GM13976 (cell line): ENCODE data around the gene CATSPERE.

ENCODE experiments used
- DNase-seq: peaks from one replicate; pipeline ENCODE4 v3.0.0; 2012; ENCODE audit warnings: low spot score
- CTCF ChIP-seq: IDR thresholded peaks from 2 replicates; pipeline ENCODE4 v1.5.1; 2012; ENCODE audit warnings: borderline replicate concordance, mild to moderate bottlenecking; ENCODE audit not compliant: insufficient read depth; ENCODE audit errors: extremely low read depth, missing control alignments, control extremely low read depth
- in situ Hi-C: fragments of 300-500 bp; cut with MboI; formaldehyde crosslinking; loops from one replicate; pipeline ENCODE4 v1.12.0; 2022; ENCODE audit warnings: low sequenced_read_pairs, mixed read lengths, inconsistent platforms; ENCODE audit not compliant: unreplicated experiment

CATSPERE gene

DNA sequence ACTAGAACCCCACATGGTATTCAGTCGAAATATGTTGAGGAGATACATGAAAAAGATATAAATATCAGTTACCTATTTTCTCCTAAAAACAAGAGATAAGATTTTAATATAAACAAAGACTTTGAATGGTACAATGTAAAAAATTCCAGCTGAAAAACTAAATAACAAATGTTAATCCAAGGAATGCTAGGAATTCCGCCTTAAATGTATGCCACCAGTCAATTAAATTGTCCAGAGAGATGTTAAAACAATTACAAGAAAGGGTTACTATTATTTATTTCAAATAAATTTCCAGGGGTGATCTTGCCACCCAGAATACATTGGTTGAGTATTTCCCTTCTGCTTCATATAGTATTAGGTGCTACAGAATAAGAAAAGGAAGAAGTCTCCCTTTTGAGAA is 13.5 kb upstream of the CATSPERE start:
- no peak for TF ChIP-seq CTCF
- in situ Hi-C loops: no loop called here
- no peak for DNase-seq

DNA sequence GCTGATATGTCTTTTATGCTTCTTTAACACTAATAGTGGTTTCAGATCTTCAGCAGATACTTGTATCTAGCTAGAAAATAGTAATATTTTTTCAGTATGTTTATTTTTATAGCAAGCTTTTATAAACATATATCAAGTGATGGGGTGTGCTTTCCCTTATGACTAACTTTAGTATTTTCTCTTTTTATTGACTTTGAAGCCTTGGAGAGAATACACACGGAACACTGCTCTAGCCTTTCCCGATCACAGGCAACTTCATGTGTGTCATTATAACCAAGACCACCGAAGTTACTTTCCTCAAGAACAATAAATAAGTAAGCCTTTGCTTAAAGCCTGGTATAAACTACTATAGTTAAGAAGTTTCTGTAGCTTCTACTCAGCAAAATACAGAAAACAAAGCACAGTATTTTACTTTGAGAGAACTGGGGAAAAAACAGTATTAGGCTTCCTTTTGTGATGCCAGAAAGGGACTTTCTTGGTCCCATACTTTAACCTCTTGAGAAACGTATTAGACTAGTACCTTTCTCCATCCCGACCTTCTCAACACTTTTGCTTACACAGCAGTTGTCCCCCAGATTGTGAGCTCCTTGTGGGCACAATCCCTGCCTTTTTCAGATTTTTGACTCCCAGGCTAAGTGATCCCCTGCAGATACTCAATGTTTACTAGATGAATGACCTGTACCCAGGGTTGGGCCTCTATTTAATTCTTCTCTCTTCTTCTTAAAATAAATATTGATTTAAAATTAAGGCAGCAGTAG is 12.6 kb upstream of the CATSPERE start:
- in situ Hi-C loops: no loop called here
- no peak for DNase-seq
- no peak for TF ChIP-seq CTCF

DNA sequence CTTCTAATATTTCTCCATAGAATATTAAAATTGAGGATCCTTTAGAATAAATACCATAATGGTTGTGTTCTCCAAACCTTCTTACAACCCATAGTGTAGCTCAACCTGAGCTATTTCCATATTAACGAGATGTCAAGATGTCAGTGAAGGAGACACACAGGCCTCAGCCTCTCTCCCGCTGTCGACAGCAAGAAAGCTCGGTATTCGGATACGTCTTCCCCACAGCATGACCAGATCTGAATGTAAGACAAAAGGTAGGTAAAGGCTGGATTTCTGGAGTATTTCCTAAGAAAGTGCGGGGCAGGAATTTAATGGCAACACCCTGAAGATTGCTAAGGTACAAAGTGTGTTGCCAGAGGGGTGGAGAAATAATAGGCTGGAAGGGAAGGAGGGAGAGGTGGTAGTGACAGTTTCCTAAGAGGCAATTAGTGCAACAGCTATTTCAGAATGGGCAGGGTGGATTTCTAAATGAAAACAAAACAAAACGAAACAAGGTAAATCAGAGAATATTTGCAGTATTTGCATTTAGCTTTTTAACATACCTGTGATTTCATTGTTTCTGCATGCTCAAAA is 11.1 kb upstream of the CATSPERE start:
- no peak for DNase-seq
- no peak for TF ChIP-seq CTCF
- in situ Hi-C loops: no loop called here

GRCh38 chr1:244450597-244451538 is 10.2 kb upstream of the CATSPERE start:
- no peak for TF ChIP-seq CTCF

GRCh38 chr1:244451539-244451950 is 9.5 kb upstream of the CATSPERE start, which contains the start of gene ADSS2:
TSS of gene ADSS2 (minus strand) at chr1:244451909. CDS start at chr1:244451817, 92 bp downstream.
- TF ChIP-seq CTCF: no peak
- in situ Hi-C loops: no loop called here
- DNase-seq: no peak

More at GRCh38 chr1:244450597-244451538, 10.2 kb upstream of the CATSPERE start:
- DNase-seq: peak; percentile 48
- in situ Hi-C loops: no loop called here
